ENCODE data around the gene SVIL. TPM values are rescaled to one million over a fixed set of nuclear protein-coding genes. Genes with fewer than 3 reads are reported as not detected.
"Not testable (repeated sequence)": the region's sequence is repeated elsewhere in the genome, so short reads cannot be mapped to it uniquely, and the experiment has no call there.

The SVIL gene
- total RNA-seq, 2 donors from 2014 or later = 349 to 483 TPM

DNA sequence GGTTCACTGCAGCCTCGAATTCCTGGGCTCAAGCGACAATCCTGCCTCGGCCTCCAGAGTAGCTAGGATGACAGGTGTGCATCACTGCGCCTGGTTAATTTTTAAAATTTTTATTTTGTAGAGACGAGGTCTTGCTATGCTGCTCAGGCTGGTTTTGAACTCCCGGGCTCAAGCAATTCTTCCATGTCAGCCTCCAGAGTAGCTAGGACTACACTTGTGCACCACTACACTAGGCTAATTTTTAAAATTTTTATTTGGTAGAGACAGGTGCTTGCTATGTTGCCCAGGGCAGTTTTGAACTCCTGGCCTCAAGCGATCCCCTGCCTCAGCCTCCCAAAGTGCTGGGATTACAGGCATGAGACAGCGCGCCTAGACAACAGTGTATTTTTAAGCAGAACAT lies 120.5 kb downstream of the SVIL start:
- H3K27me3 ChIP-seq (replicated peaks; ENCODE audit: insufficient read depth) = no peaks in the 10 kb centered on the region
- TF ChIP-seq, protein P1, sequence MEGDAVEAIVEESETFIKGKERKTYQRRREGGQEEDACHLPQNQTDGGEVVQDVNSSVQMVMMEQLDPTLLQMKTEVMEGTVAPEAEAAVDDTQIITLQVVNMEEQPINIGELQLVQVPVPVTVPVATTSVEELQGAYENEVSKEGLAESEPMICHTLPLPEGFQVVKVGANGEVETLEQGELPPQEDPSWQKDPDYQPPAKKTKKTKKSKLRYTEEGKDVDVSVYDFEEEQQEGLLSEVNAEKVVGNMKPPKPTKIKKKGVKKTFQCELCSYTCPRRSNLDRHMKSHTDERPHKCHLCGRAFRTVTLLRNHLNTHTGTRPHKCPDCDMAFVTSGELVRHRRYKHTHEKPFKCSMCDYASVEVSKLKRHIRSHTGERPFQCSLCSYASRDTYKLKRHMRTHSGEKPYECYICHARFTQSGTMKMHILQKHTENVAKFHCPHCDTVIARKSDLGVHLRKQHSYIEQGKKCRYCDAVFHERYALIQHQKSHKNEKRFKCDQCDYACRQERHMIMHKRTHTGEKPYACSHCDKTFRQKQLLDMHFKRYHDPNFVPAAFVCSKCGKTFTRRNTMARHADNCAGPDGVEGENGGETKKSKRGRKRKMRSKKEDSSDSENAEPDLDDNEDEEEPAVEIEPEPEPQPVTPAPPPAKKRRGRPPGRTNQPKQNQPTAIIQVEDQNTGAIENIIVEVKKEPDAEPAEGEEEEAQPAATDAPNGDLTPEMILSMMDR (IDR thresholded peaks at IDR 0.05) = no peak
- peaks cover 34% of the 10 kb centered on the region for H3K36me3 ChIP-seq
- no peak for ATAC-seq (ENCODE audit: insufficient number of reproducible peaks, low FRiP score, low read depth)
- H3K9me3 ChIP-seq = no peaks in the 10 kb centered on the region
- H3K4me3 ChIP-seq = no peak overlapping the region
- no peak for DNase-seq (ENCODE audit: low spot score)
- H3K4me1 ChIP-seq (ENCODE audit: control insufficient read depth in 1 of 2, low read depth in 2 of 2) = peaks cover 13 to 48% of the 10 kb centered on the region in 2 donors
- no peak overlapping the region for H3K27ac ChIP-seq

GRCh38 chr10:29512425-29512974 lies 122.3 kb downstream of the SVIL start:
- no peak for ATAC-seq (ENCODE audit: insufficient number of reproducible peaks, low FRiP score, low read depth)
- Histone ChIP-seq H3K9me3 (no peaks in the 10 kb centered on the region), H3K27ac (peak overlapping the region; percentile 32 to 44), H3K4me1 (ENCODE audit: control insufficient read depth in 1 of 2, low read depth in 2 of 2) (peaks cover 13 to 48% of the 10 kb centered on the region in 2 donors), H3K4me3 (no peak overlapping the region), H3K36me3 (peaks cover 34% of the 10 kb centered on the region), H3K27me3 (replicated peaks; ENCODE audit: insufficient read depth) (no peaks in the 10 kb centered on the region)
- TF ChIP-seq, protein P1 (IDR thresholded peaks at IDR 0.05) = no peak
- DNase-seq (ENCODE audit: low spot score) = no peak

GRCh38 chr10:29511806-29512205 lies 123.0 kb downstream of the SVIL start:
- not testable (repeated sequence) for ATAC-seq (ENCODE audit: insufficient number of reproducible peaks, low FRiP score, low read depth); H3K27me3 ChIP-seq (replicated peaks; ENCODE audit: insufficient read depth)
- peaks cover 7 to 41% of the 10 kb centered on the region in 2 donors for H3K4me1 ChIP-seq (ENCODE audit: control insufficient read depth in 1 of 2, low read depth in 2 of 2)

GRCh38 chr10:29510483-29511157 lies 124.2 kb downstream of the SVIL start:
- Histone ChIP-seq H3K36me3 (peaks cover 32% of the 10 kb centered on the region), H3K4me1 (ENCODE audit: control insufficient read depth in 1 of 2, low read depth in 2 of 2) (peaks cover 6 to 29% of the 10 kb centered on the region in 2 donors)
- DNase-seq (ENCODE audit: low spot score); H3K4me3 ChIP-seq; H3K27ac ChIP-seq; H3K9me3 ChIP-seq; ATAC-seq (ENCODE audit: insufficient number of reproducible peaks, low FRiP score, low read depth); H3K27me3 ChIP-seq (replicated peaks; ENCODE audit: insufficient read depth): not testable (repeated sequence)

More at GRCh38 chr10:29511806-29512205, 123.0 kb downstream of the SVIL start:
- DNase-seq (ENCODE audit: low spot score); H3K4me3 ChIP-seq; H3K9me3 ChIP-seq: not testable (repeated sequence)
- H3K36me3 ChIP-seq = peaks cover 34% of the 10 kb centered on the region
- H3K27ac ChIP-seq = peak overlapping the region in 1 of 2 donors; percentile 32

DNA sequence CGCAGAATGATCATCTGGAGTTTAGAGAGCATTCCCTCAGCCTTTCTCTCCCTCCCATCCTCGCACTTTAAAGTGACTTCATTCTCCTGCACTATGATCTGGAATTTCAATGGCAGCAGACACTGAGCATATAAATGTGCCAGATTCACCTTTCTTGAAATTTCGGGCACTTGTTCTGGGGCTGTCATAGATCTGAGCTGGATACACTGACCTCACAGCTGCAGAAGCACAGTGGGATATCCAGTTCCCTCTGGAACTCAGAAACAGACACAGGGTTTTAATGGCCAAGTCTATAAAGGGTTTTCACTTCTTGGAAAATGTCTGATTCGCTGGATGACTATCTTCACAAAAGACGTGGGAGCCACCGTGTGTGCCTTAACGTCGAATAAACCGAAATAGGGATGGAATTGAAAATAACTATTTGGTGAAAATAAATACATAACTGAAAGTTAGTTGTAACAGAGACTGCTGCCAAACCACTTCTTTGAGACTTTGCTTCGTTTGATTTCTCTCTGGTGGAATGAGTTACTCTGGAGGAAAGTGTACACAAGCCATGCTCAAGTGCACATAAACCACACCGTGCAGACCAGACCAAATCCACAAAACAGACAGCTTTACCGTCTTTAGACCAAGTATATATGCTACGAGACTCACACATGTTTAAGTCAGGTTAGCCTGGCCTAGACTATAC lies 126.1 kb downstream of the SVIL start:
- DNase-seq (ENCODE audit: low spot score) = no peak
- Histone ChIP-seq H3K9me3 (no peaks in the 10 kb centered on the region), H3K4me1 (ENCODE audit: control insufficient read depth in 1 of 2, low read depth in 2 of 2) (peaks cover 6 to 27% of the 10 kb centered on the region in 2 donors), H3K4me3 (no peak overlapping the region), H3K36me3 (peaks cover 41% of the 10 kb centered on the region), H3K27me3 (replicated peaks; ENCODE audit: insufficient read depth) (no peaks in the 10 kb centered on the region), H3K27ac (peak overlapping the region in 1 of 2 donors; percentile 55)
- ATAC-seq (ENCODE audit: insufficient number of reproducible peaks, low FRiP score, low read depth) = no peak
- TF ChIP-seq, protein P1 (IDR thresholded peaks at IDR 0.05) = no peak

GRCh38 chr10:29507750-29508149 lies 127.0 kb downstream of the SVIL start:
- Histone ChIP-seq H3K36me3 (peaks cover 42% of the 10 kb centered on the region), H3K4me1 (ENCODE audit: control insufficient read depth in 1 of 2, low read depth in 2 of 2) (peaks cover 6 to 19% of the 10 kb centered on the region in 2 donors)
- not testable (repeated sequence) for DNase-seq (ENCODE audit: low spot score); ATAC-seq (ENCODE audit: insufficient number of reproducible peaks, low FRiP score, low read depth); H3K9me3 ChIP-seq; H3K4me3 ChIP-seq; H3K27me3 ChIP-seq (replicated peaks; ENCODE audit: insufficient read depth); H3K27ac ChIP-seq

DNA sequence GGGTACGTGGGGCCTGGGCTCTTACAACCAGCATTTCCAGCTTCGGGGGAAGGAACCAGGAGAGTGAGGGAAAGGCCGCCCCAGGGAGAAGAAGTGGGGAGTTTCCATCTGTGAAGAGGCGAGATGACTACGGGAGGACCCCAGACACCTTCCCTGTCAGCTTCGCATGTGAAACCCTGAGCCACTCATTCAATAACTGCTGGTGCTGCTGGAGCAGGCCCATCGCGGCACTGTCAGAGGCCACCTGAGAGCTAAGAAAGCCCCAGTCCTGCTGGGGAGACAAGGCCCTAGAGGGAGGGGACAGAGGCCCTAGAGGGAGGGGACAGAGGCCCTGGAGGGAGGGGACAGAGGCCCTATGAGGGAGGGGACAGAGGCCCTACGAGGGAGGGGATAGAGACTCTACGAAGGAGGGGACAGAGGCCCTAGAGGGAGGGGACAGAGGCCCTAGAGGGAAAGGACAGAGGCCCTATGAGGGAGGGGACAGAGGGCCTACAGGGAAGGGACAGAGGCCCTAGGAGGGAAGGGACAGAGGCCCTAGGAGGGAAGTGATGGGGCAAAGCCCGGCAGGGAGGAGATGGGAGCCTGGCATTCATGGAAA lies 128.3 kb downstream of the SVIL start:
- not testable (repeated sequence) for H3K4me1 ChIP-seq (ENCODE audit: control insufficient read depth in 1 of 2, low read depth in 2 of 2); H3K4me3 ChIP-seq; DNase-seq (ENCODE audit: low spot score); H3K27me3 ChIP-seq (replicated peaks; ENCODE audit: insufficient read depth); ATAC-seq (ENCODE audit: insufficient number of reproducible peaks, low FRiP score, low read depth); H3K9me3 ChIP-seq
- Histone ChIP-seq H3K27ac (peak overlapping the region; percentile 38 to 42), H3K36me3 (peaks cover 34% of the 10 kb centered on the region)

All from thoracic aorta (tissue), 2 donors.